Osteocyte (in vitro differentiated cells): ENCODE measurements around the gene TRPV4. TPM values are rescaled to one million over a fixed set of nuclear protein-coding genes. Genes with fewer than 3 reads are reported as not detected.
A peak's percentile ranks its signal among the peaks of the same experiment; 100 is the strongest.

Experiments
- DNase-seq: peaks from one replicate; pipeline ENCODE4 v3.0.0; 2021; ENCODE audit warnings: mixed read lengths; ENCODE audit not compliant: unreplicated experiment; ENCODE audit errors: extremely low spot score
- H3K27ac Mint-ChIP-seq: one replicate; pipeline ENCODE4 v1.8.0; 2021; ENCODE audit warnings: mild to moderate bottlenecking, mixed read lengths; ENCODE audit not compliant: unreplicated experiment
- H3K27me3 Mint-ChIP-seq: one replicate; pipeline ENCODE4 v1.8.0; 2021; ENCODE audit warnings: mixed read lengths; ENCODE audit not compliant: unreplicated experiment
- H3K36me3 Mint-ChIP-seq: one replicate; pipeline ENCODE4 v1.8.0; 2021; ENCODE audit warnings: mixed read lengths; ENCODE audit not compliant: unreplicated experiment
- H3K4me1 Mint-ChIP-seq: one replicate; pipeline ENCODE4 v1.8.0; 2021; ENCODE audit warnings: mixed read lengths; ENCODE audit not compliant: unreplicated experiment
- H3K4me3 Mint-ChIP-seq: one replicate; pipeline ENCODE4 v1.8.0; 2021; ENCODE audit warnings: mild to moderate bottlenecking, moderate library complexity, mixed read lengths; ENCODE audit not compliant: unreplicated experiment
- H3K9me3 Mint-ChIP-seq: one replicate; pipeline ENCODE4 v1.8.0; 2021; ENCODE audit warnings: mixed read lengths; ENCODE audit not compliant: unreplicated experiment
- CTCF ChIP-seq: fragments of 200-600 bp; sonication (generic); IDR thresholded peaks from 2 replicates; pipeline ENCODE4 v1.5.0; 2021; ENCODE audit warnings: antibody characterized with exemption, mild to moderate bottlenecking, moderate library complexity
- total RNA-seq: library from RNA; stranded (reverse); gene quantifications from 2 replicates; pipeline ENCODE4 v1.2.1, GENCODE V29; 2021

The TRPV4 gene
- total RNA-seq, 1 donor from 2014 or later, result 1.6 TPM

- peak; percentile 97 for DNase-seq
- H3K4me3 Mint-ChIP-seq, result peak overlapping the region; percentile 26
- TF ChIP-seq CTCF, result peak; percentile 99
- H3K27me3 Mint-ChIP-seq, result no peaks in the 10 kb centered on the region
- H3K9me3 Mint-ChIP-seq, result no peaks in the 10 kb centered on the region
- no peaks in the 10 kb centered on the region for H3K4me1 Mint-ChIP-seq
- no peaks in the 10 kb centered on the region for H3K36me3 Mint-ChIP-seq
- H3K27ac Mint-ChIP-seq, result no peak overlapping the region
Measured at GRCh38 chr12:109844983-109845823, 12.0 kb upstream of the TRPV4 start.

GRCh38 chr12:109844091-109844490, 10.9 kb upstream of the TRPV4 start:
- no peak overlapping the region for H3K4me3 Mint-ChIP-seq
- TF ChIP-seq CTCF, result no peak

GRCh38 chr12:109842021-109842420, 8.8 kb upstream of the TRPV4 start:
- Mint-ChIP-seq H3K4me1 (peaks cover 4% of the 10 kb centered on the region), H3K27me3 (no peaks in the 10 kb centered on the region), H3K4me3 (no peak overlapping the region), H3K36me3 (no peaks in the 10 kb centered on the region), H3K27ac (no peak overlapping the region), H3K9me3 (no peaks in the 10 kb centered on the region)
- TF ChIP-seq CTCF, result no peak
- no peak for DNase-seq

More at GRCh38 chr12:109844091-109844490, 10.9 kb upstream of the TRPV4 start:
- DNase-seq, result no peak
- no peaks in the 10 kb centered on the region for H3K4me1 Mint-ChIP-seq
- H3K36me3 Mint-ChIP-seq, result no peaks in the 10 kb centered on the region
- no peaks in the 10 kb centered on the region for H3K9me3 Mint-ChIP-seq
- H3K27me3 Mint-ChIP-seq, result no peaks in the 10 kb centered on the region
- no peak overlapping the region for H3K27ac Mint-ChIP-seq

GRCh38 chr12:109841356-109841755, 8.2 kb upstream of the TRPV4 start:
- Mint-ChIP-seq H3K27me3 (no peaks in the 10 kb centered on the region), H3K4me3 (no peak overlapping the region), H3K27ac (no peak overlapping the region), H3K9me3 (no peaks in the 10 kb centered on the region), H3K4me1 (peaks cover 4% of the 10 kb centered on the region), H3K36me3 (no peaks in the 10 kb centered on the region)
- no peak for DNase-seq
- TF ChIP-seq CTCF, result no peak

GRCh38 chr12:109840305-109841074, 7.3 kb upstream of the TRPV4 start:
- H3K27ac Mint-ChIP-seq, result no peak overlapping the region
- no peak overlapping the region for H3K4me3 Mint-ChIP-seq
- no peak for DNase-seq
- no peaks in the 10 kb centered on the region for H3K27me3 Mint-ChIP-seq
- no peaks in the 10 kb centered on the region for H3K9me3 Mint-ChIP-seq
- no peaks in the 10 kb centered on the region for H3K36me3 Mint-ChIP-seq
- no peak for TF ChIP-seq CTCF
- H3K4me1 Mint-ChIP-seq, result peaks cover 4% of the 10 kb centered on the region
